ENCODE data around the gene RCOR2. TPM values are rescaled to one million over a fixed set of nuclear protein-coding genes. Genes with fewer than 3 reads are reported as not detected.
A peak's percentile ranks its signal among the peaks of the same experiment; 100 is the strongest.

Gene RCOR2
- polyA plus RNA-seq, 1 donor from 2014 or later, result 41.5 TPM

DNA sequence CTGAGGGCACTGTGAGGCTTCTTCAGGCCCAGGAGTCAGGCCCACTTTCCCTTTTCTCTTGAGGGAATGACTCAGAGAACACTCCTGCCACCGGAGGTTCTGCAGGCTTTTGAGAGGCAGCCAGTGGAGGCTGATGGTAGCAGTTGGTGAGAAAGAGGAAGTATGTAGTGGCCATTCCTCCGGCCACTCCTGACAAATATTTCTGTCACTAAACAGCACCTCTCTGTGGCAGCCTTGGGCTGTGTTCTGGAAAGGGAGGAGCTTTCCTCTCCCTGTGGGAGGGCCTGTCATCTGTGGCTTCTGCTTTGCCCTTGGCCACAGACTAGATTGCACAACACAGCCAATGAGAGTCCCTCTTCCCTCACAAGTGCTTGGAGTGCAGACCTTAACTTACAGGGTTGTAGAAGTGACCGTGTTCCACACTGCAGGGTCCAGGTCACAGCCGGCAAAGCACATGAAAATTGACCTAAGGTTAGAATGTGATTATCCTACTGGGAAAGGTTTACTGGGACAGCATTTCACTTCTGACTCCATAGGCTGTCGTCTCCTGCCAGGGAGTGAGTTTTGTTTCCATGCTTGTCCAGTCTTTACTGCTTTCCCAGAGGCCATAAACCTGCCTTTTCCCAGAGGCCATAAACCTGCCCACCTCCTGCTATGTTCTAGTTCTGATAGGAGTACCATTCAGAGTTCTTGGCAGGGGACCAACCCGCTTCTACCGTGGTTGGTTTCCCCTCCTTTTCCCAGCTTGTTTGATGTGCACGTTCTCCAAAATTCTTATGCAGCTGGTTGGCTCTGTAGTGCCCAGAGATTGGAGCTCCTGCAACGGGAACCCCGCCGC lies 44.8 kb downstream of the RCOR2 start:
- H3F3A ChIP-seq (ENCODE audit: insufficient read depth, low read length, poor library complexity, severe bottlenecking), result no peaks in the 10 kb centered on the region
- no peak overlapping the region for H3K4me3 ChIP-seq (ENCODE audit: low read length)
- no peak overlapping the region for H3K9ac ChIP-seq (ENCODE audit: low read length)
- H3K79me2 ChIP-seq (replicated peaks; ENCODE audit: insufficient read depth, low read length), result peaks cover 15% of the 10 kb centered on the region
- H3K9me2 ChIP-seq (ENCODE audit: insufficient read depth, low read length), result no peaks in the 10 kb centered on the region
- TF ChIP-seq, protein P1, sequence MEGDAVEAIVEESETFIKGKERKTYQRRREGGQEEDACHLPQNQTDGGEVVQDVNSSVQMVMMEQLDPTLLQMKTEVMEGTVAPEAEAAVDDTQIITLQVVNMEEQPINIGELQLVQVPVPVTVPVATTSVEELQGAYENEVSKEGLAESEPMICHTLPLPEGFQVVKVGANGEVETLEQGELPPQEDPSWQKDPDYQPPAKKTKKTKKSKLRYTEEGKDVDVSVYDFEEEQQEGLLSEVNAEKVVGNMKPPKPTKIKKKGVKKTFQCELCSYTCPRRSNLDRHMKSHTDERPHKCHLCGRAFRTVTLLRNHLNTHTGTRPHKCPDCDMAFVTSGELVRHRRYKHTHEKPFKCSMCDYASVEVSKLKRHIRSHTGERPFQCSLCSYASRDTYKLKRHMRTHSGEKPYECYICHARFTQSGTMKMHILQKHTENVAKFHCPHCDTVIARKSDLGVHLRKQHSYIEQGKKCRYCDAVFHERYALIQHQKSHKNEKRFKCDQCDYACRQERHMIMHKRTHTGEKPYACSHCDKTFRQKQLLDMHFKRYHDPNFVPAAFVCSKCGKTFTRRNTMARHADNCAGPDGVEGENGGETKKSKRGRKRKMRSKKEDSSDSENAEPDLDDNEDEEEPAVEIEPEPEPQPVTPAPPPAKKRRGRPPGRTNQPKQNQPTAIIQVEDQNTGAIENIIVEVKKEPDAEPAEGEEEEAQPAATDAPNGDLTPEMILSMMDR (IDR thresholded peaks at IDR 0.05; ENCODE audit: poor library complexity, severe bottlenecking), result peak; percentile 21
- TF ChIP-seq, protein P2, sequence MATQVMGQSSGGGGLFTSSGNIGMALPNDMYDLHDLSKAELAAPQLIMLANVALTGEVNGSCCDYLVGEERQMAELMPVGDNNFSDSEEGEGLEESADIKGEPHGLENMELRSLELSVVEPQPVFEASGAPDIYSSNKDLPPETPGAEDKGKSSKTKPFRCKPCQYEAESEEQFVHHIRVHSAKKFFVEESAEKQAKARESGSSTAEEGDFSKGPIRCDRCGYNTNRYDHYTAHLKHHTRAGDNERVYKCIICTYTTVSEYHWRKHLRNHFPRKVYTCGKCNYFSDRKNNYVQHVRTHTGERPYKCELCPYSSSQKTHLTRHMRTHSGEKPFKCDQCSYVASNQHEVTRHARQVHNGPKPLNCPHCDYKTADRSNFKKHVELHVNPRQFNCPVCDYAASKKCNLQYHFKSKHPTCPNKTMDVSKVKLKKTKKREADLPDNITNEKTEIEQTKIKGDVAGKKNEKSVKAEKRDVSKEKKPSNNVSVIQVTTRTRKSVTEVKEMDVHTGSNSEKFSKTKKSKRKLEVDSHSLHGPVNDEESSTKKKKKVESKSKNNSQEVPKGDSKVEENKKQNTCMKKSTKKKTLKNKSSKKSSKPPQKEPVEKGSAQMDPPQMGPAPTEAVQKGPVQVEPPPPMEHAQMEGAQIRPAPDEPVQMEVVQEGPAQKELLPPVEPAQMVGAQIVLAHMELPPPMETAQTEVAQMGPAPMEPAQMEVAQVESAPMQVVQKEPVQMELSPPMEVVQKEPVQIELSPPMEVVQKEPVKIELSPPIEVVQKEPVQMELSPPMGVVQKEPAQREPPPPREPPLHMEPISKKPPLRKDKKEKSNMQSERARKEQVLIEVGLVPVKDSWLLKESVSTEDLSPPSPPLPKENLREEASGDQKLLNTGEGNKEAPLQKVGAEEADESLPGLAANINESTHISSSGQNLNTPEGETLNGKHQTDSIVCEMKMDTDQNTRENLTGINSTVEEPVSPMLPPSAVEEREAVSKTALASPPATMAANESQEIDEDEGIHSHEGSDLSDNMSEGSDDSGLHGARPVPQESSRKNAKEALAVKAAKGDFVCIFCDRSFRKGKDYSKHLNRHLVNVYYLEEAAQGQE (IDR thresholded peaks at IDR 0.05; ENCODE audit: borderline replicate concordance), result no peak
- TF ChIP-seq SMC3 (conservative IDR thresholded peaks at IDR 0.05; ENCODE audit: poor library complexity), result no peak
- TF ChIP-seq POLR2AphosphoS5 (IDR thresholded peaks at IDR 0.05), result no peak
- no peak for TF ChIP-seq MXI1 (conservative IDR thresholded peaks at IDR 0.05; ENCODE audit: poor library complexity, severe bottlenecking)
- no peak for TF ChIP-seq TAF1 (IDR thresholded peaks at IDR 0.05; ENCODE audit: low read depth)
- no peak for TF ChIP-seq EP300 (conservative IDR thresholded peaks at IDR 0.05; ENCODE audit: poor library complexity, severe bottlenecking)
- TF ChIP-seq EZH2 (IDR thresholded peaks at IDR 0.05; ENCODE audit: borderline replicate concordance, insufficient read depth, low read length, poor library complexity, severe bottlenecking), result no peak
- H2AFZ ChIP-seq (ENCODE audit: low read depth, low read length), result no peak overlapping the region
- H3K9me3 ChIP-seq (ENCODE audit: low read length), result no peaks in the 10 kb centered on the region
- peaks cover 4% of the 10 kb centered on the region for H3K36me3 ChIP-seq (ENCODE audit: insufficient read depth, low read length)
- H4K20me1 ChIP-seq (ENCODE audit: insufficient read depth), result no peaks in the 10 kb centered on the region
- H3K27me3 ChIP-seq (ENCODE audit: insufficient read depth, low read depth, low read length), result no peaks in the 10 kb centered on the region
- H3K27ac ChIP-seq (ENCODE audit: low read length), result no peak overlapping the region
- H3K4me2 ChIP-seq (ENCODE audit: low read length), result no peak overlapping the region

DNA sequence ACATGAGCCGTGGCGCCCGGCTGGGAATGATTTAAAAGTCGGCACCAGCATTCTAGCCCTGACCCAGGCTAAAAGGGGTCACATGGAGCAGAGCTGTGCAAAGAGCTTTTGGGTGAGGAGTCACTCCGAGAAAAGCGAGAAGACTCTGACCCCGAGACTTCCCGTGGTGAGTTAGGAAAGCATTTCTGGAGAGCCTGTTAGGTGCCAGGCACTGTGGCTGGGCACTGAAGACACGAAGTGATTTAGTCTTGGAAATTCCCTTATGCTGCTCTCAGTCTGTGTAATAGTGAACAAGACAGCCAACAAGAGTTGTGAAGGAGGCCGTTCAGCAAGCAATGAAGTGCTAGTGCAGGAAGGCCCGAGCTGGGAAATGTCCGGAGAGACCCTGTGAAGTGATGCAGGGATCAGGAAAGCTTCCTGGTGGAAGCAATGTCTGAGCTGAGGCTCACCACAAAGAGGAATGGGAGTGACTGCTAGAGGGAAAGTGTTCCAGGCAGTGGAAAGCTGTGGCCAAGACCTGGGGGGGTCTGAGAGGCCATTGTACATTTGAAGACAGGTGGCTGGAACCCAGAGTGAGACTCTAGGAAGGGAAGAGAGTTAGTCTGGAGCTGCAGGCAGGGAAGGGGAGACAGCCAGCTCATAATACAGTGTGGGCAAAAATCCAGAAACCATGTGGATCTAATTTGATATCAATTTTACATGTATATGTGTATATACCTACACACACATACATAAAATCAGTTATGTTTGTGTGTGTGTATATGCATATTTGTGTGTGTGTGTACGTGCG lies 46.4 kb downstream of the RCOR2 start:
- Histone ChIP-seq H3K4me3 (ENCODE audit: low read length) (no peak overlapping the region), H3K9me3 (ENCODE audit: low read length) (no peaks in the 10 kb centered on the region), H3K4me2 (ENCODE audit: low read length) (no peak overlapping the region), H3K9ac (ENCODE audit: low read length) (no peak overlapping the region), H3K36me3 (ENCODE audit: insufficient read depth, low read length) (peaks cover under 1% of the 10 kb centered on the region), H3F3A (ENCODE audit: insufficient read depth, low read length, poor library complexity, severe bottlenecking) (no peaks in the 10 kb centered on the region), H3K27me3 (ENCODE audit: insufficient read depth, low read depth, low read length) (no peaks in the 10 kb centered on the region), H3K27ac (ENCODE audit: low read length) (no peak overlapping the region), H2AFZ (ENCODE audit: low read depth, low read length) (no peak overlapping the region), H3K9me2 (ENCODE audit: insufficient read depth, low read length) (no peaks in the 10 kb centered on the region), H4K20me1 (ENCODE audit: insufficient read depth) (no peaks in the 10 kb centered on the region), H3K79me2 (replicated peaks; ENCODE audit: insufficient read depth, low read length) (peaks cover 15% of the 10 kb centered on the region)
- TF ChIP-seq MXI1 (conservative IDR thresholded peaks at IDR 0.05; ENCODE audit: poor library complexity, severe bottlenecking), result no peak
- TF ChIP-seq TAF1 (IDR thresholded peaks at IDR 0.05; ENCODE audit: low read depth), result no peak
- no peak for TF ChIP-seq EZH2 (IDR thresholded peaks at IDR 0.05; ENCODE audit: borderline replicate concordance, insufficient read depth, low read length, poor library complexity, severe bottlenecking)
- no peak for TF ChIP-seq RAD21 (conservative IDR thresholded peaks at IDR 0.05)
- TF ChIP-seq, protein P1 (IDR thresholded peaks at IDR 0.05; ENCODE audit: poor library complexity, severe bottlenecking), result no peak

All from neural cell (in vitro differentiated cells).